OCI-LY1 (cell line): ENCODE measurements around the gene ACVR1.

Experiments
- EZH2 ChIP-seq: fragments of 200-600 bp; sonication (generic), shearing (Covaris generic); IDR thresholded peaks from 2 replicates; pipeline ENCODE4 v1.8.0; 2017; ENCODE audit warnings: borderline replicate concordance, mixed run types, mild to moderate bottlenecking, antibody characterized with exemption, low read length, moderate library complexity, mixed read lengths
- TF ChIP-seq, protein P1 (sequence below): fragments of 200-600 bp; sonication (generic), shearing (Covaris generic); IDR thresholded peaks from 2 replicates; pipeline ENCODE4 v1.5.1; 2017; ENCODE audit warnings: mild to moderate bottlenecking, antibody characterized with exemption, low read length, moderate library complexity, mixed read lengths

- TF ChIP-seq, protein P1, sequence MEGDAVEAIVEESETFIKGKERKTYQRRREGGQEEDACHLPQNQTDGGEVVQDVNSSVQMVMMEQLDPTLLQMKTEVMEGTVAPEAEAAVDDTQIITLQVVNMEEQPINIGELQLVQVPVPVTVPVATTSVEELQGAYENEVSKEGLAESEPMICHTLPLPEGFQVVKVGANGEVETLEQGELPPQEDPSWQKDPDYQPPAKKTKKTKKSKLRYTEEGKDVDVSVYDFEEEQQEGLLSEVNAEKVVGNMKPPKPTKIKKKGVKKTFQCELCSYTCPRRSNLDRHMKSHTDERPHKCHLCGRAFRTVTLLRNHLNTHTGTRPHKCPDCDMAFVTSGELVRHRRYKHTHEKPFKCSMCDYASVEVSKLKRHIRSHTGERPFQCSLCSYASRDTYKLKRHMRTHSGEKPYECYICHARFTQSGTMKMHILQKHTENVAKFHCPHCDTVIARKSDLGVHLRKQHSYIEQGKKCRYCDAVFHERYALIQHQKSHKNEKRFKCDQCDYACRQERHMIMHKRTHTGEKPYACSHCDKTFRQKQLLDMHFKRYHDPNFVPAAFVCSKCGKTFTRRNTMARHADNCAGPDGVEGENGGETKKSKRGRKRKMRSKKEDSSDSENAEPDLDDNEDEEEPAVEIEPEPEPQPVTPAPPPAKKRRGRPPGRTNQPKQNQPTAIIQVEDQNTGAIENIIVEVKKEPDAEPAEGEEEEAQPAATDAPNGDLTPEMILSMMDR: no peak
- no peak for TF ChIP-seq EZH2
These were observed 39.6 kb downstream of the ACVR1 start for GRCh38 chr2:157836531-157836930.
